OCI-LY7 (cell line): ENCODE data around the gene HEATR3. TPM values are rescaled to one million over a fixed set of nuclear protein-coding genes. Genes with fewer than 3 reads are reported as not detected.

Experiments
- BruUV-seq: library from RNA; stranded (reverse); fragments of 400-500 nt; replicated peaks from 2 replicates; lab custom pipeline; 2021; lab: Mats Ljungman, UMichigan
- CTCF ChIA-PET: fragments of 300-600 bp; sonication (Branson Sonifier 250); formaldehyde crosslinking; loops from one replicate; lab custom pipeline; 2022; ENCODE audit warnings: antibody characterized with exemption; ENCODE audit not compliant: unreplicated experiment; lab: Charles Lee
- POLR2A ChIA-PET: fragments of 300-600 bp; sonication (Branson Sonifier 250); formaldehyde crosslinking; loops from one replicate; lab custom pipeline; 2022; ENCODE audit warnings: antibody characterized with exemption; lab: Charles Lee
- DNase-seq: peaks from one replicate; pipeline ENCODE4 v3.0.0-alpha.2; 2015; ENCODE audit warnings: low spot score
- H2AFZ ChIP-seq: fragments of 200-600 bp; sonication (generic), shearing (Covaris generic); 2 replicates; pipeline ENCODE4 v1.6.1; 2014; ENCODE audit warnings: mild to moderate bottlenecking, antibody characterized with exemption, low read length, moderate library complexity
- H3K27ac ChIP-seq: fragments of 200-600 bp; sonication (generic); 2 replicates; pipeline ENCODE4 v1.5.1; 2014; ENCODE audit warnings: mixed run types, low read depth, mild to moderate bottlenecking, moderate library complexity, low read length, inconsistent platforms; ENCODE audit not compliant: poor library complexity, severe bottlenecking
- H3K36me3 ChIP-seq: fragments of 200-600 bp; sonication (generic); 2 replicates; pipeline ENCODE4 v1.6.1; 2014; ENCODE audit warnings: mild to moderate bottlenecking, antibody characterized with exemption, low read length, moderate library complexity, mixed read lengths; ENCODE audit not compliant: insufficient read depth
- H3K4me1 ChIP-seq: fragments of 200-600 bp; sonication (generic); 2 replicates; pipeline ENCODE4 v1.5.1; 2014; ENCODE audit warnings: mild to moderate bottlenecking, low read length; ENCODE audit not compliant: insufficient read depth, poor library complexity, severe bottlenecking
- H3K4me2 ChIP-seq: fragments of 200-600 bp; sonication (generic); 2 replicates; pipeline ENCODE4 v1.6.1; 2014; ENCODE audit warnings: mild to moderate bottlenecking, low read length
- H3K4me3 ChIP-seq: fragments of 200-600 bp; sonication (generic); 2 replicates; pipeline ENCODE4 v1.5.1; 2014; ENCODE audit warnings: mild to moderate bottlenecking, low read depth, low read length; ENCODE audit not compliant: poor library complexity, severe bottlenecking
- H3K79me2 ChIP-seq: fragments of 200-600 bp; sonication (generic); 2 replicates; pipeline ENCODE4 v1.6.1; 2016; ENCODE audit warnings: low read depth, mild to moderate bottlenecking, low read length, moderate library complexity, mixed read lengths; ENCODE audit not compliant: insufficient read depth
- H3K9me2 ChIP-seq: fragments of 200-600 bp; sonication (generic); 2 replicates; pipeline ENCODE4 v1.6.1; 2016; ENCODE audit warnings: mild to moderate bottlenecking, low read length, mixed read lengths; ENCODE audit not compliant: insufficient read depth
- H3K9me3 ChIP-seq: fragments of 200-600 bp; sonication (generic); 2 replicates; pipeline ENCODE4 v1.6.1; 2014; ENCODE audit warnings: mild to moderate bottlenecking, mixed run types, low read length, mixed read lengths
- H4K20me1 ChIP-seq: fragments of 200-600 bp; sonication (generic); 2 replicates; pipeline ENCODE4 v1.6.1; 2014; ENCODE audit warnings: mild to moderate bottlenecking, antibody characterized with exemption, low read length, moderate library complexity, mixed read lengths; ENCODE audit not compliant: insufficient read depth
- EZH2phosphoT487 ChIP-seq: fragments of 200-600 bp; sonication (generic); IDR thresholded peaks from 2 replicates; pipeline ENCODE4 v1.6.1; 2018; ENCODE audit warnings: low read depth, borderline replicate concordance, mild to moderate bottlenecking, mixed run types, antibody characterized with exemption, low read length, moderate library complexity, mixed read lengths
- intact Hi-C: fragments of 100-400 bp; cut with micrococcal nuclease; formaldehyde crosslinking; loops from one replicate; pipeline ENCODE4 v1.10.0; 2022; ENCODE audit not compliant: unreplicated experiment
- total RNA-seq, 2 experiments: library from RNA; depleted of rRNA in 1 of 2; stranded (reverse); fragments of >200 nt in 1 of 2; shearing (Covaris generic) in 1 of 2; gene quantifications; 2 replicates each; pipeline ENCODE4 v1.2.3, GENCODE V29; 2014 to 2022
- TF ChIP-seq, protein P1 (sequence below): fragments of 200-600 bp; sonication (generic); conservative IDR thresholded peaks from 2 replicates; pipeline ENCODE4 v1.5.1; 2014; ENCODE audit warnings: mild to moderate bottlenecking, antibody characterized with exemption, low read length, moderate library complexity, mixed read lengths

HEATR3 gene
- total RNA-seq, 2 experiments from 2014 or later, result 34.2 to 50.6 TPM

DNA sequence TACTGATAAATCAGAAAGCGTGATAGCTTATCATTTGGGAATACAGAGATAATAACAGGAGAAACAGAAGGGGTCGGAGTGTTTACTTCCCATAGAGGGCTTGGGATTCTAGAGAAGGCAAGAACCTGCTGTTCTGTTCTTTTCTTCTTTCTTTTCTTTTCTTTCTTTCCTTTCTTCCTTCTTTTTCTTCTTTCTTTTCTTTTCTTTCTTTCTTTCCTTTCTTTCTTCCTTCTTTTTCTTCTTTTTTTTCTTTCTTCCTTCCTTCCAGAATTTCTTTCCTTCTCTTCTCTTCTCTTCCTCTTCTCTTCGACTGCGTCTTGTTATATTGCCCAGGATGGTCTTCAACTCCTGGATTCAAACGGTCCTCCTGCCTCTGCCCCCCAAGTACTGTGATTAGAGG is 22.4 kb upstream of the HEATR3 start:
- Histone ChIP-seq H3K4me2 (no peak overlapping the region), H3K4me1 (peaks cover 6% of the 10 kb centered on the region), H3K4me3 (no peak overlapping the region), H4K20me1 (no peaks in the 10 kb centered on the region), H3K27ac (no peak overlapping the region), H3K9me2 (no peaks in the 10 kb centered on the region), H3K79me2 (no peaks in the 10 kb centered on the region), H3K36me3 (no peaks in the 10 kb centered on the region), H3K9me3 (no peaks in the 10 kb centered on the region), H2AFZ (no peak overlapping the region)
- intact Hi-C loops, result no loop called here
- no peak for TF ChIP-seq EZH2phosphoT487
- TF ChIP-seq, protein P1, sequence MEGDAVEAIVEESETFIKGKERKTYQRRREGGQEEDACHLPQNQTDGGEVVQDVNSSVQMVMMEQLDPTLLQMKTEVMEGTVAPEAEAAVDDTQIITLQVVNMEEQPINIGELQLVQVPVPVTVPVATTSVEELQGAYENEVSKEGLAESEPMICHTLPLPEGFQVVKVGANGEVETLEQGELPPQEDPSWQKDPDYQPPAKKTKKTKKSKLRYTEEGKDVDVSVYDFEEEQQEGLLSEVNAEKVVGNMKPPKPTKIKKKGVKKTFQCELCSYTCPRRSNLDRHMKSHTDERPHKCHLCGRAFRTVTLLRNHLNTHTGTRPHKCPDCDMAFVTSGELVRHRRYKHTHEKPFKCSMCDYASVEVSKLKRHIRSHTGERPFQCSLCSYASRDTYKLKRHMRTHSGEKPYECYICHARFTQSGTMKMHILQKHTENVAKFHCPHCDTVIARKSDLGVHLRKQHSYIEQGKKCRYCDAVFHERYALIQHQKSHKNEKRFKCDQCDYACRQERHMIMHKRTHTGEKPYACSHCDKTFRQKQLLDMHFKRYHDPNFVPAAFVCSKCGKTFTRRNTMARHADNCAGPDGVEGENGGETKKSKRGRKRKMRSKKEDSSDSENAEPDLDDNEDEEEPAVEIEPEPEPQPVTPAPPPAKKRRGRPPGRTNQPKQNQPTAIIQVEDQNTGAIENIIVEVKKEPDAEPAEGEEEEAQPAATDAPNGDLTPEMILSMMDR, result no peak
- BruUV-seq, result no TSS peak
- POLR2A ChIA-PET, result no interaction called here
- no peak for DNase-seq
- CTCF ChIA-PET, result interaction anchor here (1.0 kb wide), 1 partner anchor 18 kb away, joined by 3 read pairs; the partner anchor contains the start of gene CNEP1R1

DNA sequence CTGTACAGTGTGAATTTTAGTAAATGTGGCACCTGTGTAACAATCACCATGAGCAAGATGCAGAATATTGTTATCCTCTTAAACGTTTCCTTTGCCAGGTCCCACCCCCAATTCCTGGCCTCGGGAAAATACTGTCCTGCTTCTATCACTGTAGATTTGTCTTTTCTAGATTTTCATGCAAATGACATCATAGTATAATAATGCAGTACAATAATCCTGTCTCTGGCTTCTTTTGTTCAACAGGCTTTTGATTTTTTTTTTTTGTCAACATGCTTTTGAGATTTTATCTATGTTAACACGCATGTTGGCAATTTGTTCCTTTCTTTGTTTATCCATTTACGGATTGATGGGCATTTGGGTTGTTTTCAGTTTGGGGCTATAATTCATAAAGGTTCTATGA is 20.4 kb upstream of the HEATR3 start:
- Histone ChIP-seq H3K27ac (no peak overlapping the region), H2AFZ (no peak overlapping the region), H3K9me3 (no peaks in the 10 kb centered on the region), H4K20me1 (no peaks in the 10 kb centered on the region), H3K9me2 (no peaks in the 10 kb centered on the region), H3K36me3 (no peaks in the 10 kb centered on the region), H3K4me3 (no peak overlapping the region), H3K4me1 (no peaks in the 10 kb centered on the region), H3K79me2 (no peaks in the 10 kb centered on the region), H3K4me2 (no peak overlapping the region)
- no TSS peak for BruUV-seq
- intact Hi-C loops, result no loop called here
- no peak for TF ChIP-seq EZH2phosphoT487
- TF ChIP-seq, protein P1, result no peak
- CTCF ChIA-PET, result no interaction called here
- POLR2A ChIA-PET, result no interaction called here
- DNase-seq, result no peak

DNA sequence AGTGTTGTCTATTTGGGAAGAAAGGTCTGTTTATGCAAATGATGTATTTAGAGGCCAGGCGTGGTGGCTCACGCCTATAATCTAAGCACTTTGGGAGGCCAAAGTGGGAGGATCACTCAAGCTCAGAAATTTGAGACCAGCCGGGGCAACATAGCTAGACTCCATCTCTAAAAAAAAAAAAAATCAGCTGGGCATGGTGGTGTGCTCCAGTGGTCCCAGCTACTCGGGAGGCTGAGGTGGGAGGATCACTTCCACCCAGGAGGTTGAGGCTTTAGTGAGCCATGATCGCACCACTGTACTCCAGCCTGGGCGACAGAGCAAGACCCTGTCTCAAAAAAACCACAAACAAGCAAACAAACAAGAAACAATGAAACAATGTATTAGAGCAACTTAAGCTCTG is 18.9 kb upstream of the HEATR3 start:
- CTCF ChIA-PET, result no interaction called here
- Histone ChIP-seq H4K20me1 (no peaks in the 10 kb centered on the region), H3K79me2 (no peaks in the 10 kb centered on the region), H3K9me2 (no peaks in the 10 kb centered on the region), H3K9me3 (no peaks in the 10 kb centered on the region), H3K4me1 (no peaks in the 10 kb centered on the region), H3K4me3 (no peak overlapping the region), H3K27ac (no peak overlapping the region), H2AFZ (no peak overlapping the region), H3K36me3 (no peaks in the 10 kb centered on the region), H3K4me2 (no peak overlapping the region)
- BruUV-seq, result no TSS peak
- no peak for TF ChIP-seq EZH2phosphoT487
- TF ChIP-seq, protein P1, result no peak
- no peak for DNase-seq
- intact Hi-C loops, result no loop called here
- POLR2A ChIA-PET, result interaction anchor here (1.6 kb wide), 1 partner anchor 9 kb away, joined by 7 read pairs; no protein-coding TSS in a partner anchor
